ENCODE results near the gene RAD51AP1.

- TF ChIP-seq POLR2A (IDR thresholded peaks at IDR 0.05) = no peak
- TF ChIP-seq CTCF (IDR thresholded peaks at IDR 0.05 in 4 of 5, conservative IDR thresholded peaks at IDR 0.05 in 1 of 5) = no peak
Measured at GRCh38 chr12:4584281-4584680, 45.6 kb downstream of the RAD51AP1 start.

Data from gastrocnemius medialis (tissue), 4 donors.